ENCODE data around the gene DEDD.

- TF ChIP-seq POLR2AphosphoS5 (IDR thresholded peaks at IDR 0.05; ENCODE audit: low read depth, low read length) (no peak), TAF1 (IDR thresholded peaks at IDR 0.05; ENCODE audit: borderline replicate concordance, insufficient read depth, low read length) (no peak), SIN3A (IDR thresholded peaks at IDR 0.05; ENCODE audit: borderline replicate concordance, insufficient read depth, low read length) (no peak), FOXP2 (optimal IDR thresholded peaks at IDR 0.05; ENCODE audit: borderline replicate concordance, extremely low read depth, extremely low read length, insufficient read depth) (no peak)
- TF ChIP-seq, protein P1, sequence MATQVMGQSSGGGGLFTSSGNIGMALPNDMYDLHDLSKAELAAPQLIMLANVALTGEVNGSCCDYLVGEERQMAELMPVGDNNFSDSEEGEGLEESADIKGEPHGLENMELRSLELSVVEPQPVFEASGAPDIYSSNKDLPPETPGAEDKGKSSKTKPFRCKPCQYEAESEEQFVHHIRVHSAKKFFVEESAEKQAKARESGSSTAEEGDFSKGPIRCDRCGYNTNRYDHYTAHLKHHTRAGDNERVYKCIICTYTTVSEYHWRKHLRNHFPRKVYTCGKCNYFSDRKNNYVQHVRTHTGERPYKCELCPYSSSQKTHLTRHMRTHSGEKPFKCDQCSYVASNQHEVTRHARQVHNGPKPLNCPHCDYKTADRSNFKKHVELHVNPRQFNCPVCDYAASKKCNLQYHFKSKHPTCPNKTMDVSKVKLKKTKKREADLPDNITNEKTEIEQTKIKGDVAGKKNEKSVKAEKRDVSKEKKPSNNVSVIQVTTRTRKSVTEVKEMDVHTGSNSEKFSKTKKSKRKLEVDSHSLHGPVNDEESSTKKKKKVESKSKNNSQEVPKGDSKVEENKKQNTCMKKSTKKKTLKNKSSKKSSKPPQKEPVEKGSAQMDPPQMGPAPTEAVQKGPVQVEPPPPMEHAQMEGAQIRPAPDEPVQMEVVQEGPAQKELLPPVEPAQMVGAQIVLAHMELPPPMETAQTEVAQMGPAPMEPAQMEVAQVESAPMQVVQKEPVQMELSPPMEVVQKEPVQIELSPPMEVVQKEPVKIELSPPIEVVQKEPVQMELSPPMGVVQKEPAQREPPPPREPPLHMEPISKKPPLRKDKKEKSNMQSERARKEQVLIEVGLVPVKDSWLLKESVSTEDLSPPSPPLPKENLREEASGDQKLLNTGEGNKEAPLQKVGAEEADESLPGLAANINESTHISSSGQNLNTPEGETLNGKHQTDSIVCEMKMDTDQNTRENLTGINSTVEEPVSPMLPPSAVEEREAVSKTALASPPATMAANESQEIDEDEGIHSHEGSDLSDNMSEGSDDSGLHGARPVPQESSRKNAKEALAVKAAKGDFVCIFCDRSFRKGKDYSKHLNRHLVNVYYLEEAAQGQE (IDR thresholded peaks at IDR 0.05; ENCODE audit: insufficient read depth in 1 of 2, low read depth in 2 of 2, low read length in 2 of 2) = no peak
Observed at GRCh38 chr1:161140755-161141400, 8.4 kb upstream of the DEDD start.

Measured in PFSK-1 (cell line).